PC-9 (cell line): ENCODE measurements around the gene KCNJ15. TPM values are rescaled to one million over a fixed set of nuclear protein-coding genes. Genes with fewer than 3 reads are reported as not detected.

ENCODE experiments used
- BruUV-seq: library from RNA; stranded (reverse); fragments of 400-500 nt; replicated peaks from 2 replicates; lab custom pipeline; 2021; lab: Mats Ljungman, UMichigan
- CTCF ChIA-PET: fragments of 300-600 bp; sonication (Branson Sonifier 250); formaldehyde crosslinking; loops from one replicate; lab custom pipeline; 2022; ENCODE audit warnings: antibody characterized with exemption; lab: Charles Lee
- POLR2A ChIA-PET: fragments of 300-600 bp; sonication (Branson Sonifier 250); formaldehyde crosslinking; loops from one replicate; lab custom pipeline; 2022; ENCODE audit warnings: antibody characterized with exemption; ENCODE audit not compliant: unreplicated experiment; lab: Charles Lee
- DNase-seq, 2 experiments: peaks; one replicate each; pipeline versions ENCODE4 v3.0.0 to v3.0.0-alpha.2; 2015 to 2022; ENCODE audit warnings: mixed read lengths in 1 of 2
- H2AFZ ChIP-seq: fragments of 200-600 bp; sonication (generic); 2 replicates; pipeline ENCODE4 v1.8.1; 2017; ENCODE audit warnings: antibody characterized with exemption
- H3F3A ChIP-seq: fragments of 200-600 bp; sonication (generic); 2 replicates; pipeline ENCODE4 v1.8.1; 2017; ENCODE audit warnings: antibody characterized with exemption, mild to moderate bottlenecking, low read depth; ENCODE audit not compliant: insufficient read depth
- H3K27ac ChIP-seq: fragments of 200-600 bp; sonication (generic); 2 replicates; pipeline ENCODE4 v1.6.1; 2016; ENCODE audit warnings: mixed run types
- H3K27me3 ChIP-seq: fragments of 200-600 bp; sonication (generic); 2 replicates; pipeline ENCODE4 v1.6.1; 2016; ENCODE audit warnings: low read depth, mixed run types; ENCODE audit not compliant: insufficient read depth
- H3K36me3 ChIP-seq: fragments of 200-600 bp; sonication (generic); 2 replicates; pipeline ENCODE4 v1.6.1; 2016; ENCODE audit warnings: low read depth, mixed run types
- H3K4me1 ChIP-seq: fragments of 200-600 bp; sonication (generic); replicated peaks from 2 replicates; pipeline ENCODE4 v1.6.1; 2016; ENCODE audit warnings: mixed run types; ENCODE audit not compliant: insufficient read depth
- H3K4me2 ChIP-seq: fragments of 200-600 bp; sonication (generic); 2 replicates; pipeline ENCODE4 v1.6.1; 2017; ENCODE audit warnings: mixed run types
- H3K4me3 ChIP-seq: fragments of 200-600 bp; sonication (generic); 2 replicates; pipeline ENCODE4 v1.6.1; 2016; ENCODE audit warnings: mixed run types
- H3K79me2 ChIP-seq: fragments of 200-600 bp; sonication (generic); 2 replicates; pipeline ENCODE4 v1.6.1; 2017; ENCODE audit warnings: low read depth, mixed run types
- H3K9me2 ChIP-seq: fragments of 200-600 bp; sonication (generic); 2 replicates; pipeline ENCODE4 v1.8.1; 2017; ENCODE audit warnings: mild to moderate bottlenecking; ENCODE audit not compliant: insufficient read depth
- H3K9me3 ChIP-seq: fragments of 200-600 bp; sonication (generic); 2 replicates; pipeline ENCODE4 v1.8.1; 2016; ENCODE audit warnings: low read depth; ENCODE audit not compliant: insufficient read depth
- H4K20me1 ChIP-seq: fragments of 200-600 bp; sonication (generic); 2 replicates; pipeline ENCODE4 v1.8.1; 2017; ENCODE audit not compliant: insufficient read depth
- EZH2 ChIP-seq: fragments of 200-600 bp; sonication (generic); IDR thresholded peaks from 2 replicates; pipeline ENCODE4 v1.8.0; 2017; ENCODE audit warnings: antibody characterized with exemption, low read depth
- intact Hi-C: fragments of 100-400 bp; cut with micrococcal nuclease; formaldehyde crosslinking; loops from one replicate; pipeline ENCODE4 v1.10.0; 2022; ENCODE audit not compliant: unreplicated experiment
- total RNA-seq: library from RNA; stranded (reverse); gene quantifications from 2 replicates; pipeline ENCODE4 v1.2.3, GENCODE V29; 2021
- TF ChIP-seq, protein P1 (sequence below): fragments of 200-600 bp; sonication (generic); conservative IDR thresholded peaks from 2 replicates; pipeline ENCODE4 v1.6.1; 2017; ENCODE audit warnings: mixed run types, antibody characterized with exemption, mild to moderate bottlenecking, moderate library complexity

KCNJ15 gene
- total RNA-seq, 1 experiment from 2014 or later: not detected

DNA sequence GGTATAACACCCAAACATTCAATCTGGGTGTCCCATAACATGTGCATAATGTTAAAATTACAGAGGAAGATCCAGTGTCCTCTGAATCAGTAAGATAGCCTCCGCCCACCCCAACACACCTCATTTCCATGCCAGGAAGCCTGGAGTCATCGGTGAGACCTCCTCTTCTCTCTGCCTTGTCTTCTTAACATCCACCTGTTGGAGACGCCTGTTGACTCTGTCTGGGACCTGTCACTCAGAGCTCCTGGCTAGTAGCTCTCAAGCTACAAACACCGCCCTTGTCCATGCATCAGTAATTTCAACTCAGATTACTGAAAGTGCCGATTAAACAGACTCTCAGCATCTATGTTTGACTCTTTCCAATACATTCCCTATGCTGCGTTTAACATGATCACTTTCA lies 27.4 kb downstream of the KCNJ15 start:
- no peak for DNase-seq
- no peaks in the 10 kb centered on the region for H3K79me2 ChIP-seq
- intact Hi-C loops: no loop called here
- TF ChIP-seq EZH2: no peak
- TF ChIP-seq, protein P1, sequence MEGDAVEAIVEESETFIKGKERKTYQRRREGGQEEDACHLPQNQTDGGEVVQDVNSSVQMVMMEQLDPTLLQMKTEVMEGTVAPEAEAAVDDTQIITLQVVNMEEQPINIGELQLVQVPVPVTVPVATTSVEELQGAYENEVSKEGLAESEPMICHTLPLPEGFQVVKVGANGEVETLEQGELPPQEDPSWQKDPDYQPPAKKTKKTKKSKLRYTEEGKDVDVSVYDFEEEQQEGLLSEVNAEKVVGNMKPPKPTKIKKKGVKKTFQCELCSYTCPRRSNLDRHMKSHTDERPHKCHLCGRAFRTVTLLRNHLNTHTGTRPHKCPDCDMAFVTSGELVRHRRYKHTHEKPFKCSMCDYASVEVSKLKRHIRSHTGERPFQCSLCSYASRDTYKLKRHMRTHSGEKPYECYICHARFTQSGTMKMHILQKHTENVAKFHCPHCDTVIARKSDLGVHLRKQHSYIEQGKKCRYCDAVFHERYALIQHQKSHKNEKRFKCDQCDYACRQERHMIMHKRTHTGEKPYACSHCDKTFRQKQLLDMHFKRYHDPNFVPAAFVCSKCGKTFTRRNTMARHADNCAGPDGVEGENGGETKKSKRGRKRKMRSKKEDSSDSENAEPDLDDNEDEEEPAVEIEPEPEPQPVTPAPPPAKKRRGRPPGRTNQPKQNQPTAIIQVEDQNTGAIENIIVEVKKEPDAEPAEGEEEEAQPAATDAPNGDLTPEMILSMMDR: no peak
- H3K9me3 ChIP-seq: no peaks in the 10 kb centered on the region
- no peaks in the 10 kb centered on the region for H3K36me3 ChIP-seq
- no peak overlapping the region for H3K27ac ChIP-seq
- no peaks in the 10 kb centered on the region for H3K9me2 ChIP-seq
- no peak overlapping the region for H2AFZ ChIP-seq
- ChIA-PET POLR2A (no interaction called here), CTCF (no interaction called here)
- no peak overlapping the region for H3K4me2 ChIP-seq
- no peak overlapping the region for H3K4me3 ChIP-seq
- 0 out of 2 replicates have a peak, but pooled peaks cover 8% of the 10 kb centered on the region for H3K27me3 ChIP-seq
- H4K20me1 ChIP-seq: no peaks in the 10 kb centered on the region
- no peaks in the 10 kb centered on the region for H3F3A ChIP-seq
- H3K4me1 ChIP-seq: no peaks in the 10 kb centered on the region
- BruUV-seq: no TSS peak

DNA sequence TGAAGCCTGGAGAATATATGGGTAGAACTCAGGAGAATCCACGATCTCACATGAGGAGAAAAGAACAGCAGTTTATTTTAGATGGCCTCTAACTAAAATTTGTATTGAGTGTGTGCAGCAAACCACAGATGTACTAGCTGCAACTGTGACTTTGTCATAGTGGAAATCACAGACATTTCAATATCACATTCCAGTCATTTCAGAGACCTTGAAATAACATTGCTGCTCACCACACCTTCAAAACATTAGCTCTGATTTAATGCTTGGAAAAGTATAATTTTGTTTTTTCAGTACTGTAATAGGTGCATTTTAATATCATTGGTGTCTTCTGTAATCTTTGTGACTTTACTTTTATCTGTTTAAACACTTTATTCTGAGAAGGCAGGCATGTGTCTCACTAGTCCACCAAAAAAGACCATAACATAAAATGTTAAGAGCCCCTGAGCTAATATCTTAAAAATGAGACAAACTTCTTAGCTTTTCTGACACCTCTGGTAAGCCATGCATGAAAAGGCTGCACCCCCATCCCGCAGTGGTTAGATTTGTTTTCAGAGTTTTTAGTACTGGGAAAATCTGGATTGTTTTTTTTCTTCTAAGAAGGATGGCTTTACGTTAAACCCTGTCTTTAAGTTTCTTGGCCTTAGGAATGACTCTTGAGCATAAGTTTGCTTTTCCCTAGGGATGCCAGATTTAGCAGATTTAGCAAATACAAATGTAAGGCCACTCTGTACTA lies 30.1 kb downstream of the KCNJ15 start:
- intact Hi-C loops: no loop called here
- TF ChIP-seq, protein P1: no peak
- TF ChIP-seq EZH2: no peak
- Histone ChIP-seq H3K9me2 (no peaks in the 10 kb centered on the region), H2AFZ (no peak overlapping the region), H3K27me3 (0 out of 2 replicates have a peak, but pooled peaks cover 16% of the 10 kb centered on the region), H3K79me2 (no peaks in the 10 kb centered on the region), H3K9me3 (no peaks in the 10 kb centered on the region), H3K4me3 (no peak overlapping the region), H3K27ac (no peak overlapping the region), H4K20me1 (no peaks in the 10 kb centered on the region), H3F3A (no peaks in the 10 kb centered on the region), H3K36me3 (no peaks in the 10 kb centered on the region), H3K4me2 (no peak overlapping the region), H3K4me1 (no peaks in the 10 kb centered on the region)
- ChIA-PET POLR2A (interaction anchor here (0.6 kb wide), 1 partner anchor 582 kb away, joined by 8 read pairs; no protein-coding TSS in a partner anchor), CTCF (no interaction called here)
- BruUV-seq: no TSS peak
- DNase-seq: no peak

DNA sequence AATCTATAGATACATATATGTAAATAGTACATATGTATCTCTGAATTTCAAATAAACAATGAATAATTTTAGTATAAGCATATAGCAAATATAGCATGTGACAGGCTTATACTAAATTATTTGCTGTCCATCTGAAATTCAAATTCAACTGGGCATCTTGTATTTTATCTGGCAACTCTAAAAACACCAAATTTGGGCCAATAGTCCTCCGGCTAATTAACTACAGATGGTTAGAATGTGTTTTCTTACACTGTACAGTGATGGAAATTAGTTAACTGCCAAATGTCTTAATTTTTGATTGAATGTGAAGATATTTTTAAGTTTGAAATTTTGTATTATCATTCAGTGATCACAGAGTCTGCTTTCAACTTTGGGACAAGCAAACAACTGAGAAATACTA lies 30.7 kb downstream of the KCNJ15 start:
- Histone ChIP-seq H3K36me3 (no peaks in the 10 kb centered on the region), H3K9me2 (no peaks in the 10 kb centered on the region), H3K27me3 (0 out of 2 replicates have a peak, but pooled peaks cover 16% of the 10 kb centered on the region), H3K4me1 (no peaks in the 10 kb centered on the region), H3K27ac (no peak overlapping the region), H3K4me2 (no peak overlapping the region), H3K79me2 (no peaks in the 10 kb centered on the region), H3F3A (no peaks in the 10 kb centered on the region), H3K4me3 (no peak overlapping the region), H2AFZ (no peak overlapping the region), H4K20me1 (no peaks in the 10 kb centered on the region), H3K9me3 (no peaks in the 10 kb centered on the region)
- TF ChIP-seq EZH2: no peak
- TF ChIP-seq, protein P1: no peak
- no TSS peak for BruUV-seq
- intact Hi-C loops: no loop called here
- no peak for DNase-seq
- POLR2A ChIA-PET: interaction anchor here (0.6 kb wide), 1 partner anchor 581 kb away, joined by 8 read pairs; no protein-coding TSS in a partner anchor
- CTCF ChIA-PET: no interaction called here
